ENCODE data around the gene ATF7.

DNA sequence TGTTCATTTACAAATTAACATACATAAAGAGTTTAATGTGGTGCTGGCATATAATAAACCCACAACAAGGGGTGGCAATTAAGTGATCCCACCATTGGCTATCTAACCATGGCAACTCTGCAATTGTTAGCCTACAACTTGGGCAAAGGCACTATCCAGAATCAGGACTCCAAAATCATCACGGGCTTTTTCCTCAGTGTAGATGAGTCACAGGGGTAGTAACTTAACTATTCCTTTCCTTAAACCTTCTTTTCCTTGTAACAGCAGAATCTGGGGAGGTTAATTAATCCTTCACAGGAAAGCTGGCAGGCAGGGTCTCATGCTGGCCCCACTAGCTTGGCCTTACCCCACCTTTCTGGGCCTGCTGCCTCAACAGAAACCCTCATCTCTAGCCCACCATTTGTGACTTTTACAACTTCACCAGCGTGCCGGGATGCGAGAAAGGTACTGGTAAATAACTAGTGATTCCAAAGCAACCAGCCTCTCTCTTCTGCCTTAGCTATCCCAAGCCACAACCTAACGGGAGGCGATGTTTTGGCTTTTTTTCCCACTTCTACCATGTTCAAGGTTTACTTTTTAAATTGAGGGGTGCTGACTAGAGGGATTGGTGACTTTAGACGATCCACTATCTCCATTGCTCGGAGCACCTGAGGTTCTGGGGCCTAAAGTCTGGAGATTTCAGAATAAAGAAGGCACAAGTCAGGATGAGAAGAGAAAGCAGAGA, 49.0 kb upstream of the ATF7 start:
- TF ChIP-seq RFX5 (IDR thresholded peaks at IDR 0.05; ENCODE audit: low read length): no peak
- TF ChIP-seq, protein P1, sequence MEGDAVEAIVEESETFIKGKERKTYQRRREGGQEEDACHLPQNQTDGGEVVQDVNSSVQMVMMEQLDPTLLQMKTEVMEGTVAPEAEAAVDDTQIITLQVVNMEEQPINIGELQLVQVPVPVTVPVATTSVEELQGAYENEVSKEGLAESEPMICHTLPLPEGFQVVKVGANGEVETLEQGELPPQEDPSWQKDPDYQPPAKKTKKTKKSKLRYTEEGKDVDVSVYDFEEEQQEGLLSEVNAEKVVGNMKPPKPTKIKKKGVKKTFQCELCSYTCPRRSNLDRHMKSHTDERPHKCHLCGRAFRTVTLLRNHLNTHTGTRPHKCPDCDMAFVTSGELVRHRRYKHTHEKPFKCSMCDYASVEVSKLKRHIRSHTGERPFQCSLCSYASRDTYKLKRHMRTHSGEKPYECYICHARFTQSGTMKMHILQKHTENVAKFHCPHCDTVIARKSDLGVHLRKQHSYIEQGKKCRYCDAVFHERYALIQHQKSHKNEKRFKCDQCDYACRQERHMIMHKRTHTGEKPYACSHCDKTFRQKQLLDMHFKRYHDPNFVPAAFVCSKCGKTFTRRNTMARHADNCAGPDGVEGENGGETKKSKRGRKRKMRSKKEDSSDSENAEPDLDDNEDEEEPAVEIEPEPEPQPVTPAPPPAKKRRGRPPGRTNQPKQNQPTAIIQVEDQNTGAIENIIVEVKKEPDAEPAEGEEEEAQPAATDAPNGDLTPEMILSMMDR (IDR thresholded peaks at IDR 0.05): no peak
- no peak for TF ChIP-seq RAD21 (IDR thresholded peaks at IDR 0.05; ENCODE audit: low read length)

All from SK-N-SH (cell line).